Measurements from ENCODE around the gene SDK1.

SDK1 gene, protein sequence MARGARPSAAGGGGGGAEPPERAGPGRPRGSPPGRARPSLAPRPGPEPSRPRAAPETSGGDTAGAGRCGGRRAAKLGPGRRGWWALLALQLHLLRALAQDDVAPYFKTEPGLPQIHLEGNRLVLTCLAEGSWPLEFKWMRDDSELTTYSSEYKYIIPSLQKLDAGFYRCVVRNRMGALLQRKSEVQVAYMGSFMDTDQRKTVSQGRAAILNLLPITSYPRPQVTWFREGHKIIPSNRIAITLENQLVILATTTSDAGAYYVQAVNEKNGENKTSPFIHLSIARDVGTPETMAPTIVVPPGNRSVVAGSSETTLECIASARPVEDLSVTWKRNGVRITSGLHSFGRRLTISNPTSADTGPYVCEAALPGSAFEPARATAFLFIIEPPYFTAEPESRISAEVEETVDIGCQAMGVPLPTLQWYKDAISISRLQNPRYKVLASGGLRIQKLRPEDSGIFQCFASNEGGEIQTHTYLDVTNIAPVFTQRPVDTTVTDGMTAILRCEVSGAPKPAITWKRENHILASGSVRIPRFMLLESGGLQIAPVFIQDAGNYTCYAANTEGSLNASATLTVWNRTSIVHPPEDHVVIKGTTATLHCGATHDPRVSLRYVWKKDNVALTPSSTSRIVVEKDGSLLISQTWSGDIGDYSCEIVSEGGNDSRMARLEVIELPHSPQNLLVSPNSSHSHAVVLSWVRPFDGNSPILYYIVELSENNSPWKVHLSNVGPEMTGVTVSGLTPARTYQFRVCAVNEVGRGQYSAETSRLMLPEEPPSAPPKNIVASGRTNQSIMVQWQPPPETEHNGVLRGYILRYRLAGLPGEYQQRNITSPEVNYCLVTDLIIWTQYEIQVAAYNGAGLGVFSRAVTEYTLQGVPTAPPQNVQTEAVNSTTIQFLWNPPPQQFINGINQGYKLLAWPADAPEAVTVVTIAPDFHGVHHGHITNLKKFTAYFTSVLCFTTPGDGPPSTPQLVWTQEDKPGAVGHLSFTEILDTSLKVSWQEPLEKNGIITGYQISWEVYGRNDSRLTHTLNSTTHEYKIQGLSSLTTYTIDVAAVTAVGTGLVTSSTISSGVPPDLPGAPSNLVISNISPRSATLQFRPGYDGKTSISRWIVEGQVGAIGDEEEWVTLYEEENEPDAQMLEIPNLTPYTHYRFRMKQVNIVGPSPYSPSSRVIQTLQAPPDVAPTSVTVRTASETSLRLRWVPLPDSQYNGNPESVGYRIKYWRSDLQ (N-terminal part only)

GRCh38 chr7:3300651-3301448 is at the start of gene SDK1:
Gene SDK1, plus strand, starts transcription at chr7:3301252. Its CDS starts 335 bp downstream, at chr7:3301587.
- DNase-seq (ENCODE audit: low spot score) = peak; percentile 91

- DNase-seq (ENCODE audit: low spot score) = no peak
These were observed 46.3 kb upstream of the SDK1 start for GRCh38 chr7:3254718-3255117.

DNA sequence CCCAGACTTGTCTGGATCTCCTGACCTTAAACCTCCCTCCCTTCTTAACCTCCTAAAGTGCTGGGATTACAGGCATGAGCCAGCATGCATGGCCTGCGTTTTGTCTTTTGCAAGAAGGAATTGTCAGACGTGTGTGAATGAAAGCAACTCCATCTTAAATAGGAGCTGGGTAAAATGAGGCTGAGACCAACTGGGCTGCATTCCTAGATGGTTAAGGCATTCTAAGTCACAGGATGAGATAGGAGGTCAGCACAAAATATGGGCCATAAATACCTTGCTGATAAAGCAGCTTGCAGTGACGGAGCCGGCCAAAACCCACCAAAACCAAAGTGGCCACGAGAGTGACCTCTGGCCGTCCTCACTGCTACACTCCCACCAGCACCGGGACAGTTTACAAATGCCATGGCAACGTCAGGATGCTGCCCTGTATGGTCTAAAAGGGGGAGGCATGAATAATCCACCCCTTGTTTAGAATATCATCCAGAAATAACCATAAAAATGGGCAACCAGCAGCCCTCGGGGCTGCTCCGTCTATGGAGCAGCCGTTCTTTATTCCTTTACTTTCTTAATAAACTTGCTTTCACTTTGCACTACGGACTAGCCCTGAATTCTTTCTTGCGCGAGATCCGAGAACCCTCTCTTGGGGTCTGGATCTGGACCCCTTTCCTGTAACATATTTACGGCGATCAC is 41.2 kb upstream of the SDK1 start:
- DNase-seq (ENCODE audit: low spot score) = no peak

- DNase-seq (ENCODE audit: low spot score) = no peak
These were observed 40.7 kb upstream of the SDK1 start for GRCh38 chr7:3260401-3260715.

GRCh38 chr7:3264693-3265339 is 36.2 kb upstream of the SDK1 start:
- DNase-seq (ENCODE audit: low spot score) = no peak

GRCh38 chr7:3265388-3265787 is 35.7 kb upstream of the SDK1 start:
- DNase-seq (ENCODE audit: low spot score) = no peak

DNA sequence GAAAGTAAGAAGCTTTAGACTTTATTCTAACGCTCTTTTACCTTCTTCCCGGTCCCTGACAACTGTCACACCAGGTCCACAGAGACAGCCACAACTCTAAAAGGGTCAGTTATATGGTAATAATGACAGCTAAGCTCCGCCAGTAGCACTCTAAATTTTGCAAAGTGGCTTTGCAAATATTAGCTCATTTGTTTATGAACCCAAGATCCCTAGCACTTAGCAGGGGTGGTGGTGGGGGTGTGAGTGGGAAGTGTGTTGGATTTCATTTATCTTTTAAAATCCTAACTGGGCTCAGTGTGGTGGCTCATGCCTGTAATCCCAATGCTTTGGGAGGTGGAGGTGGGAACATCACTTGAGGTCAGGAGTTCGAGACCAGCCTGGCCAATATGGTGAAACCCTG is 34.8 kb upstream of the SDK1 start:
- no peak for DNase-seq (ENCODE audit: low spot score)

GRCh38 chr7:3267966-3268690 is 32.9 kb upstream of the SDK1 start:
- no peak for DNase-seq (ENCODE audit: low spot score)

DNA sequence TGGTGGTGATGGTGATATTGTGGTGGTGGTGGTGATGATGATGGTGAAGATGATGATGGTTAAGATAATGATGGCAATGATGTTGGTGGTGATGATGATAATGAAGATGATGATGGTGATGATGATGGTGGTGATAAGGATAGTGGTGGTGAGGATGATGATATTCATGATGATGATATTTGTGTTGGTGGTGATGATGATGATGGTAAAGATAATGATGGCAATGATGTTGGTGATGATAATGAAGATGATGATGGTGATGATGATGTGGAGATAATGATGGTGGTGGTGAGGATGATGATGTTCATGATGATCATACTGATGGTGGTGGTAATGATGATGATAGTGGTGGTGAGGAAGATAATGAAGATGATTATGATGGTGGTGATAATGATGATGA is 30.7 kb upstream of the SDK1 start:
- no peak for DNase-seq (ENCODE audit: low spot score)

DNA sequence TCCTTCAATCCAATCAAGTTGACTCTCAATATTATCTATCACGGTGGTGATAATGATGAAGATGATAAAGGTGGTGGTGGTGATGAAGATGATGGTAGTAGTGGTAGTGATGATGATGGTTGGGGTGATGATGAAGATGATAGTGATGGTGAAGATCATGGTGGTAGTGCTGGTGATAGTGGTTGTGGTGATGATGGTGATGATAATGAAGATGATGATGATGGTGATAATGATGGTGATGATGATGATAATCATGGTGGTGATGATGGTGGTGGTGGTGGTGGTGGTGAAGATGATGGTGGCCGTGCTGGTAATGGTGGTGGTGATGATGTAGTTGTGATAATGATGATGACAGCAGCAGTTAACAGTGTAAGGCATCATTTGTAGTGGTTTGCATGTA is 29.8 kb upstream of the SDK1 start:
- DNase-seq (ENCODE audit: low spot score) = no peak

DNA sequence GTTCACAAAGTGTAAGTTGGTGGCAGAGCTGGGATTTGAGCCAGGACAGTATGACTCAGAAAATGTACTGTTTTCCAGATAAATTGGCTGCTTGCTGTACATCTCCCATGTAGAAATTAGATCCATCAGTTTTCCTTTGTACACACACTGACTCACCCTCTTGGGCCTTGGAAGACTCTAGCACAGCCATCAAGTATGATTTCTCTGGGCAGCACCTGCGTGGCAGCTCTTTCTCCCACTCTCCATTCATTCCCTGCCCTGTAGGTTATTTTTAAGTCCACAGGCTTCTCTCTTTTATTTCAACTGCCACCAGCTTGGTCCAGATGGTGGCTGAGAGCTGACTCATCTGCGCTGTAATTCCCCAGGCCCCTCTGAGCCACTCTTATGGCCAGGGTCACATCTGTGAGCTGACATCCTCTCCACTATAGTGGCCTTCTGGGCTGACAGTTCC is 28.3 kb upstream of the SDK1 start:
- no peak for DNase-seq (ENCODE audit: low spot score)

- no peak for DNase-seq (ENCODE audit: low spot score)
These were observed 26.9 kb upstream of the SDK1 start for GRCh38 chr7:3274131-3274530.

GRCh38 chr7:3277604-3278572 is 23.2 kb upstream of the SDK1 start:
- DNase-seq (ENCODE audit: low spot score) = no peak

DNA sequence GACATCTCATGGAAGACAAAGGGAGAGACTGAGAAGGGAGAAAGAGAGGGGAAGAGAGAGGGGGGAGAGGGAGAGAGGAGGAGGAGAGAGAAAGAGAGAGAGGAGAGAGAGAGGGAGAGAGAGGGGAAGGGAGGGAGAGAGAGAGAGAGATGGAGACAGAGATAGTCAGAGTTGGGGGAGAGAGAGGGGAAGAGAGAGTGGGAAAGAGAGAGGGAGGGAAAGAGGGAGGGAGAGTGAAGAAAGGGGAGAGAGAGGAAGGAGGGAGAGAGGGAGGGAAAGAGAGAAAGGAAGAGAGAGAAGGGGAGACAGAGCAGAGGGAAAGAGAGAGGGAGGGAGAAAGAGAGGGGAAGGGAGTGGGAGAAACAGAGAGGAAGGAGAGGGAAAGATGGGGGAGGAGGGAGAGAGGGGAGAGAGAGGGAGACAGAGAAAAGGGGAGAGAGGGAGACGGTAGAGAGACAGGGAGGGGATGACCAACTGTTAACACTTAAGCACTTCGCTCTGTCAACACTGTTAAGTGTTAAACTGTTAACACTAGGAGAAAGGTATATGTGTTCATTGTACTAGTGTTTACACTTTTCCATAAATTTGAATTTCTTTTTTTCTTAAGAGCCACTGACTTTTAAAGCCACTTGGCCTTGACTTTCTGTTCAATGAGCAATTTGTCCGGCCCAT is 21.8 kb upstream of the SDK1 start:
- no peak for DNase-seq (ENCODE audit: low spot score)

GRCh38 chr7:3280445-3280844 is 20.6 kb upstream of the SDK1 start:
- DNase-seq (ENCODE audit: low spot score) = no peak

GRCh38 chr7:3280946-3281656 is 20.0 kb upstream of the SDK1 start:
- no peak for DNase-seq (ENCODE audit: low spot score)

DNA sequence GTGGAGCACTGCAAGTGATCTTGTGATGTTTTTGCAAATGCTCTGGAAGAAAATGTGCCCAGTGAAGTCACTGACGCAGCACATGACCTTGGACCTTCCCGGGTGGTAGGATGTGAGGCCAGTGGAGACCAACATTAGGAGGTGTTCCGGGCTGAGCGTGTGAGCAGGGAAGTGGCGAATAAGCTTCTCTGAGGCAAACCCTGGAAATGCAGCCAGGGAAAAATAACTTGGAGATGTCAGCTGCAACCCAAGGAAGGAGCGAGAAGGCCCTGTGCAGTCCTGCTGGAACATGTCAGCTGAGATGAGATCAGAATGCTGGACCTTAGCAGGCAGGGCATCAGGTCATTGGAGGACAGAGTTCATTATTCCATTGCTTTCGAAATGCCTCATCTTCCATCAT is 18.6 kb upstream of the SDK1 start:
- no peak for DNase-seq (ENCODE audit: low spot score)
